Adrenal gland (tissue), 5 donors: ENCODE measurements around the gene TMEM270.

Source experiments
- CTCF ChIP-seq, 6 experiments: fragments of 450-650 bp in 4 of 6; fragments of 200-600 bp in 2 of 6; sonication (generic) in 1 of 6; IDR thresholded peaks; 1 replicate in 5 of 6; 2 replicates in 1 of 6; pipeline versions ENCODE4 v1.5.1 to v1.8.0; 2016 to 2021; ENCODE audit warnings: antibody characterized with exemption in 6 of 6, mild to moderate bottlenecking in 2 of 6, moderate library complexity in 1 of 6
- POLR2A ChIP-seq, 2 donors: fragments of 450-650 bp; IDR thresholded peaks; one replicate each; pipeline ENCODE4 v1.6.1; 2017; ENCODE audit warnings: antibody characterized with exemption in 2 of 2, mild to moderate bottlenecking in 2 of 2, moderate library complexity in 1 of 2
- donor health status: DM: no; HTN: no; CAD: no.

GRCh38 chr7:73908123-73908611 is 47.2 kb downstream of the TMEM270 start:
- TF ChIP-seq CTCF (IDR thresholded peaks at IDR 0.05), result no peak
- TF ChIP-seq POLR2A (IDR thresholded peaks at IDR 0.05), result no peak
